GM19351 (cell line): Measurements from ENCODE around the gene GRAMD2B.
"Not testable (repeated sequence)": the region's sequence is repeated elsewhere in the genome, so short reads cannot be mapped to it uniquely, and the experiment has no call there.

ENCODE experiments used
- ATAC-seq: cut with Tn5 transposase; IDR thresholded peaks from one replicate; pipeline ENCODE4 v1.9.1; 2021; ENCODE audit warnings: mild to moderate bottlenecking, moderate library complexity; ENCODE audit not compliant: unreplicated experiment

The GRAMD2B gene

DNA sequence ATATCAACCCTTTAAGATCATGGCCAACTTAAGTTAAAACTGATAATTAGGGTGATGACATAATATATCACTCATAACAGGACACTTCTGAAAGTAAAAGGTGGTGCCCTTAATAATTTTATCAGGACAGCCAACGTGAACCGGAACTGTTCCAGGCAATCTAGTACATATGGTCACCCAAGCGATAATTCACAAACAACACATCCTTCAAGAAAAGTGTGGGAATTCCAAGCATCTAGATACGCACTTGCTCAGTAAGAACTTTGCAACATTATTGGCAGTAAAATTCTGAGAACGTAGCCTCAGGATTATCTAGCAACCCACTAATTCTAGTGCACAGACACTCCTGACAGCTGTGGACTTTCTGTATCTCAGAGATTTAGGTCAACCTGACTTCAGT is 86.1 kb downstream of the GRAMD2B start:
- ATAC-seq: no peak

GRCh38 chr5:126511961-126512360 is 88.8 kb downstream of the GRAMD2B start:
- no peak for ATAC-seq

DNA sequence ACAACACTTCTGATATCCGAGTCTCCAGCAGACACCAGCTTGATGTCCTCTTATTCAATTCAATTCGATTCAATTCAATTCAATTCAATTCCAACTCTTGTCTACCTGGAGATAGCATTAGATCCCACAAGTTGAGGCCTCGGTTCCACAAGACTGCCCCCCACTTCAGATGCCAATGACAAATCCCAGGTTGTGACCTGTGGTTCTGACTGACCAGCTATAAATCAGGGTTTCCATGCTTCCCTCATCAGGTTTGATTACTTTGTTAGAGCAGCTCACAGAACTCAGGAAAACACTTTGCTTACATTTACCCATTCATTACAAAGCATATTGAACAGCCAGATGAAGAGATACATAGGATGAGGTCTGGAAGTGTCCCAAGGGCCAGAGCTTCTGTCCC is 89.2 kb downstream of the GRAMD2B start:
- no peak for ATAC-seq

GRCh38 chr5:126513302-126513701 is 90.1 kb downstream of the GRAMD2B start:
- no peak for ATAC-seq

DNA sequence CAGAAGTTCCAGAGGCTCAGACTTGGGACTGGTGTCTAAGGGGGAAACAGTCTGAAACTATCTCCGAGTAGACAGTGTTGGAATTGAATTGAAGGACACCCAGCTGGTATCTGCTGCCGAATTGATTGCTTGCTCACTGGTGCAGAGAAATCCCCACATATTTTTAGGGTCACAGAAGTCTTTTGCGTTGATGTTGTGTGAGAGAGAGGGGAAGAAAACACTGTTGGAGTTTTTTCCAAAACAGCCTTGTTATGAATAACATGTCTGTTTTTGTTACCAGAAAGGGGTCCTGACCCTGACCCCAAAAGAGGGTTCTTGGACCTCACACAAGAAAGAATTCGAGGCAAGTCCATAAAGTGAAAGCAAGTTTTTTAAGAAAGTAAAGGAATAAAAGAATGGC is 90.5 kb downstream of the GRAMD2B start:
- ATAC-seq: no peak

DNA sequence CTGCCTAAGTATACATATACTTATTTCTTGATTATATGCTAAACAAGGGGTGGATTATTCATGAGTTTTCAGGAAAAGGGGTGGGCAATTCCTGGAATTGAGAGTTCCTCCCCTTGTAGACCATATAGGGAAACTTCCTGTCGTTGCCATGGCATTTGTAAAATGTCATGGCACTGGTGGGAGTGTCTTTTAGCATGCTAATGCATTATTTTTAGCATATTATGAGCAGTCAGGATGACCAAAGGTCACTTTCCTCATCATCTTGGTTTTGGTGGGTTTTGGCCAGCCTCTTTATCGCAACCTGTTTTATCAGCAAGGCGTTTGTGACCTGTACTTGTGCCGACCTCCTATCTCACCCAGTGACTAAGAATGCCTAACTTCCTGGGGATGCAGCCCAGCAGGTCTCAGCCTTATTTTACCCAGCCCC is 90.9 kb downstream of the GRAMD2B start:
- no peak for ATAC-seq

DNA sequence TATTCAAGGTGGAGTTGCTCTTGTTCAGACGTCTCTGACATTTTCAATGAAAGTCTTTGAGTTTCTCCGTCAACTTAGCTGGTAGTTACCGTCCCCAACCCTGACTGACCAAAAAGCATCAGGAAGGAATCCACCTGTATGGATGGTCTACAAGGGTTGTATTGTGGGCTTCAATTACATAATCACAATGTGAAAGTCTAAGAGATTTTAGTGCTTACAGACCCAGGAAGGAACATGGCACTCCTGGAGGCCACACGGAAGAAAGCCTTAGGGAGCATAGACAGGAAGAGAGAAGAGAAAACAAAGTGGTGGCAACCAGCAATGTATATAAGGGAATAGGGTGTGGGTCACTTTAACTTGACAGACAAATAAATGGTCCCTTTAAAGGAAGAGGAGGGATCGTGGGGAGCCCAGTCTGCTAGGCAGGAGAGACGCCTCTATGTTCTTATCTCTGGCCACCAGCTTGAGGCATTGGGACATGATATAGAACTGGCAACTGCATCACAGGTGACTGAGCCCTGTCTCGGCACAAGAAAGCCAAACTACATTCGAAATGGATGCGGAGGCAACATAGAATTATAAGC is 91.4 kb downstream of the GRAMD2B start:
- ATAC-seq: no peak

DNA sequence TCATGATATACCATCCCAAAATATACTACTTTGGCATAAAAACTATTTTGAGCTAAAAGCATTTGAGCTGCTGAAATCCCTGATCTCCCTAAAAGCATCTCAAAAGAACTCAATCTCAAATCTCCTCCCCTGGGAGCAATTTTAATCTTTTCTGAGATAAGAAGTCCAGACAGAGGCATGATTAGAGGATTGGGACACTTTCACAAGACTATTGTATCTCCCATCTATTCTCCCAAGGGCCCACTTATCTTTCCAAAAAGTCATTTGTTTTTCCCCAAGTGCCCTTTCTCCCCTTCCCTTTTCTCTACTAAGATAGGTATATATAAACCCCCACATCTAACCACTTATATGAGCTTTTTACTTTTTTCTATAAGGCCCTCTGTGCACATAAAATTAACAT is 92.1 kb downstream of the GRAMD2B start:
- no peak for ATAC-seq

- no peak for ATAC-seq
These were observed 92.9 kb downstream of the GRAMD2B start for GRCh38 chr5:126516133-126516532.

DNA sequence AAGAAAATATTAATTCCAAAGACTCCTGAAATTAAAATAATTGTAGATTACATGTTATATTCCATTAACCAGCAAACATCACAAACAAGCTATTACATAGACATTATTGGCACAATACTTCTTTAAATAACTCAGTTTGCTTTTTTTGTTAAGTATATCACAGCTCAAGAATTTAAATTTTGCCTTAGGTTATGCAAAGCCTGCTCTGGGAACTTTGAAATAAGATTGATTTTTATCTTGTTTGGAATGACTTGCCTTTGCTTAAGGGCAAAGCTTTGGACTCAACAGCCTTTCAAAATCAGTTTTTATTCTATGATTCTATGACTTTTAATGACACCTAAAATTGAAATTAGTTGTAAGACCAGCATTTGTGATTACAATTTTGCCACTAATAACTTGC is 93.6 kb downstream of the GRAMD2B start:
- no peak for ATAC-seq

- not testable (repeated sequence) for ATAC-seq
These were observed 96.0 kb downstream of the GRAMD2B start for GRCh38 chr5:126519223-126519622.

DNA sequence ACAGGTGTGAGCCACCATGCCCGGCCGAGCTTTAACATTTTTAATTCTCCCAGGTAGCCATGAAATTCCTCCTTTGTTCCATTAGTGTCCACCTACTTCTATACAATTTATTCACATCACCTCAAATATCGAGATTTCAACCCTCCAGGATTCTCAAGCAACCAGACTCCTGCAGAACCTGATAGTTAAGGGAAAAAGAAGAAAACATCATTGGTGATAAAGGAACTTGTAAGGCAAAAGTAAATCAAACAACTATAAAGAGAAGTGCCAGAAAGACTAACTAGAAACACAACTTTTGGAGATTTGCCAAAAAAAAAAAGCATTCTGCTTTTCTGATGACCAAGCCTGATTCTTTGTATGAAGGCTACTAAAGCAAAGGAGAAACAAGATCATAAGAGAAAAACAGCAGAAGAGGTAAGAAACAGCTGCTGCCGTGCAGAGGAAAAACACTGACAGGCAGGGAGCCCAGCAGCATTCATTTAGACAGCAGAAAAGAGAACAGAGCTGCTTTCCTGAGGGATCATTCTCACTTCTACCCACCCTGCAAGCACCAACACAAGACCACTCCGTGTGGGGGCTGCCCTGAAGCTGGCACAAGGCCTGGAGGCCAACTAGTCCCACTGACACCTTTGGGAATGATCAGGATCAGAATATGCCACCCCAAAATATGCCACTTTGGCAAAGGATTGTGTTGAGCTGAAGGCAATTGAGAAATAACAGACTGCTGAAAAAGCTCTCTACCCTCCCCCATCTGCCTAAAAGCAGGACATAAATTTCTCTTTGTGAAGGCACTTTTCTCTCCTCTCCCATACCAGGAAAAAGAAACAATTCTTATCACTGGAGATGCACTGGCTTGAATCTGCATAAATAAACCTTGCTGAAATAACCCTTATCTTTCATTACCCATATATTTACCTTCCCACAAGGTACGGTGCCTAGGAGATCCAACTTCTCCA is 96.7 kb downstream of the GRAMD2B start:
- no peak for ATAC-seq

GRCh38 chr5:126520593-126520953 is 97.4 kb downstream of the GRAMD2B start:
- no peak for ATAC-seq

- ATAC-seq: no peak
These were observed 97.9 kb downstream of the GRAMD2B start for GRCh38 chr5:126521130-126521529.

DNA sequence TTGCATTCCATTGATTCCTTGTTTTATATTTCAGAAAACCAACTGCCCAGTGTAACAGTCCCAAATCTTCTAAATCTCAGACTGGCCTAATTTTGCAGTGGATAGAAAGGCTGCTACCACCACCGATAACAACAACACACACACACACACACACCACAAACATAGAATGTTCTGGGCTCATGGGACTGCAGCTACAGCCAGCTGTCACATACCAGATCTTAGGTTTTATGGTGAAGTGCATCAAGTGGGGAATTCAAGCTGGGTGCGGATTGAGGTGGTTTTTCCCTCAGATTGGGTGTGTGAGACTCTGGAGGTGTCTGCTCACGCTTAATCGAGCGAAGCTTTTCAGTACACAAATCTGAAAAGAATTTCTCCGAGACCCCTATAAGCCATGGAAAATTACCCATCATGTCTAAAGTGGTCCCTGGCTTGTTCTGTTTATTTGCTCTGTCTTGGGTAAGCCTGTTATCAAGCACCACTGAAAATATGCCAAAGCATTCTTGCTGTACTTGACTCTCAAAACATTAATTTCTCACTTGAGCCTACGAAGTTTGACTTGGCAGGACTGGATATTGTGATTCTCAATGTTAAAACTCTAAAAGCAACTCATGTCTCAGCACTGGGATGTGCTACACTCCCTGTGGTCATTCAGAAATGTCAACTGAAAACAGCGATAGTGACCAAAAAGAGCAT is 100.8 kb downstream of the GRAMD2B start:
- no peak for ATAC-seq

DNA sequence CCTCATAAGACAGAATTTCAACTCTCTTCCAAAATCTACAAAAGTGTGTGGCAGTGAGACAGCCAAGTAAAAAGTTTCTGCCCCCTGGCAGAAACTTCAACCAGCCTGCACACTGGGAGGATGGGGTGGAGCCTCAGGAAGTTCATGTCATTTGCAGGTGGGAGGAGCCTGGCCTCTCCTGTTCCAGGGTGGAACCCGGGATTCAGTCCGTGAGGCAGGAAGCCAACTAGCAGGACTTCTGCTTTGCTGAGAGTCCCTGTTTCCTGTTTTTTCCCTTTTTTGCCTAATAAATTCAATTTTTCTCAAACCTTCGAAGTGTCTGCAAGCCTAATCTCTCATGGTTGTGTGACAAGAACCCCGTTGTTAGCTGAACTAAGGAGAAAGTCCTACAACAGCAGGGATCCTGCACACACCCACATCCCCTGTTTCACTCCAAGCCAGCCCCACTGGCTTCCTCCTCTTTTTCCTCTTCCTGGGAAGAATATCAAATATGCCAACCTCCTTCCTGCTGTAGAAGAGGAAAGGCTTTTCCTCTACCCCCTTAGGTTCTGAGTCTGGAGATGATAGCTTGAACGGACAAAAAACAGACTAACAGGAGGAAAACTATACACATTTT is 102.5 kb downstream of the GRAMD2B start:
- no peak for ATAC-seq

DNA sequence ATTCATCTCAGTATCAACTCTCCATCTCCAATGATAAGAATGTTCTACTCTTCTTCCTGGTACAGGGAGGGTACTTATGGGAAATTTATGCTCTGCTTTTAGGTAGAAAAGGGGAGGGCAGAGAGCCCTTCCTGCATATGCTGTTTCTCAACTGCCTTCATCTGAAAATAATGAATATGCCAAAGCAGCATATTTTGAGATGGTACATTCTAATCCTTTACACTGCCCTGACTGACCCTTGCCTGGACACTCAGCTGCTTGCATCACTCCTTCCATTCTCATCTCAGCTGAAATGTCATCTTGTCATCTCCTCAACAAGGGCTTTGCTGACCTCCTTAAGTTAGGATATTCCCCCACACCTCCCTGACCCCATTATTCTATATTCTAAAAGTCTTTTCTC is 103.3 kb downstream of the GRAMD2B start:
- ATAC-seq: no peak

- ATAC-seq: no peak
These were observed 103.9 kb downstream of the GRAMD2B start for GRCh38 chr5:126527158-126527557.

DNA sequence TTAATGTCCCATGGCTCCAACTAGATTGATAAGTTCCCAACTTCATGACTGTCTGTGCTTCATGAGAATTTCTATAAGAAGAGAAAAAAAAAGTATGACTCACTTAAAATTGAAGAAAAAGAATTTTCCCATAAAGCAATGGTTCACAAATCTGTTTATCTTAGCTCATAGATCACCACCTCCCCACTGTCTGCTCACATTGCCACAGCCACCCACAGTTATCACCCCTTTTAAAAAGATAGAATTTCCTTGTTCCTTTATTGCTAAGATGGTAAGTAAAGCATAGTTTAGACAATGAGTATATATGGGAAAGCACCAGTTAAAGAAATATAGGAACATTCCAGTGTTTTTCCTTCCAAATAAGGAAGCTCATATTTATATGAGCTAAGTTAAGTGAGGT is 104.7 kb downstream of the GRAMD2B start:
- ATAC-seq: no peak

DNA sequence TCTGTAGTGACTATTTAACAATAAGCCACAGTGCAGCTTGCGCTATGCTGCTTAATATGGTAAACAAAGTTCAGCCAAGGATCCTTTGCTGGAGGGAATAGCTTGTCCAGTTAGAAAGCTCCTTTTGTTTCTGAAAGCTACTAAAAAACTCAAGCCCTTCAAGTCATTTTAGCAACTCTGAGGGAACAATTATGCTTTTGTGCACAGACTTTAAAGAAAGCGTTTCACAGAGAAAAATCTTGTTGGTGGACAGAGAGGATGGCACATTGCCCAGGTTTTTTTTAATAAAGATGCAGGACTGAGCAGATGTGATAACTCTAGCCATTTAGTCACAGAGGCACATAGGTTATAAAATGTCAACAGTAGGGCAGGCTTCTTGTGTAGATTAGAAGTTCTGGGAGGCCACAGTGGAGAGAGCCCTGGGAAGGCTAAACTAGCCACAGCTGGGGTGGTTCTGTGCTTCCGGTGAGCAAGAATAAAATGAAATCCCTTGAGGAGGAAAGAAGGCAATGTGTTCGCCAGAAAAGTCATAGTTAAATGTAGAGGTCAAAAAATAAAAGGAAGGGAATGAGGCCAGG is 108.4 kb downstream of the GRAMD2B start:
- ATAC-seq: no peak

DNA sequence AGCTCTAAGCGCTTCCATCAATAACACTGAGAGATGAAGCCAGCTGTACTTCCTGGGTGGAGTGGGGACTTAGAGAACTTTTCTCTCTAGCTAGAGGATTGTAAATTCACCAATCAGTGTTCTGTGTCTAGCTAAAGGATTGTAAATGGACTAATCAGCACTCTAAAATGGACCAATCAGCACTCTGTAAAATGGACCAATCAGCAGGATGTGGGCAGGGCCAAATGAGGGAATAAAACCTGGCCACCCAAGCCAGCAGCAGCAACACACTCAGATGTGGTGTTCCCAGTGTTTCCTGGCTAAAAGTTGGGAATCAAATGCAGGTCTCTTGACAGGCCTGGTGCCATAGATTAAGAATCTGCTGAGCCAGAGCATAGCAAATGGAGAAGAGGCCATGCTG is 111.3 kb downstream of the GRAMD2B start:
- no peak for ATAC-seq
